ENCODE measurements around the gene EDDM13. TPM values are rescaled to one million over a fixed set of nuclear protein-coding genes. Genes with fewer than 3 reads are reported as not detected.

EDDM13 gene
- total and polyA plus RNA-seq, 2 of the 13 experiments (the other 11 are each of a cell fraction or from before 2014, with no cell fraction given): not detected

- intact Hi-C loops (cut with micrococcal nuclease; ENCODE audit: unreplicated experiment) (no loop called here), in situ Hi-C loops (cut with HindIII; ENCODE audit: extremely low pct_ligation_motif_present, low pct_unique_long_range_greater_than_20kb) (no loop called here)
- no peak for FAIRE-seq
- ATAC-seq: no peak
- TF ChIP-seq HNRNPL (IDR thresholded peaks at IDR 0.05; ENCODE audit: low read depth, low read length) (no peak), ZNF260 (CRISPR knock-in tag; IDR thresholded peaks at IDR 0.05; ENCODE audit: borderline replicate concordance, low read depth) (no peak), SCMH1 (CRISPR knock-in tag; IDR thresholded peaks at IDR 0.05; ENCODE audit: borderline replicate concordance) (no peak), SALL2 (CRISPR knock-in tag; IDR thresholded peaks at IDR 0.05) (no peak), FOXJ3 (CRISPR knock-in tag; IDR thresholded peaks at IDR 0.05; ENCODE audit: borderline replicate concordance) (no peak), TFE3 (CRISPR knock-in tag; IDR thresholded peaks at IDR 0.05) (no peak)
- Histone ChIP-seq H3K79me2 (ENCODE audit: insufficient read depth, low read length) (no peaks in the 10 kb centered on the region), H3K4me3 (replicated peaks in 1 of 3; ENCODE audit: insufficient read depth in 1 of 3, low read depth in 2 of 3, low read length in 3 of 3) (no peak overlapping the region), H3K36me3 (replicated peaks in 1 of 2; ENCODE audit: control insufficient read depth in 1 of 2, insufficient read depth in 2 of 2, low read length in 2 of 2) (peaks cover 4 to 17% of the 10 kb centered on the region in 2 experiments; a peak in 4 of 5 replicates), H4K20me1 (ENCODE audit: insufficient read depth, low read length) (no peaks in the 10 kb centered on the region), H2AFZ (ENCODE audit: low read length) (no peak overlapping the region), H3K9ac (ENCODE audit: insufficient read depth, low read depth, low read length) (no peak overlapping the region), H3K4me1 (ENCODE audit: insufficient read depth, low read length) (no peaks in the 10 kb centered on the region), H3K9me3 (ENCODE audit: low read length) (no peaks in the 10 kb centered on the region), H3K27ac (ENCODE audit: extremely low read length, insufficient read depth, low read length) (no peak overlapping the region), H3K4me2 (ENCODE audit: low read depth, low read length) (no peak overlapping the region), H3K27me3 (ENCODE audit: control insufficient read depth in 1 of 2, insufficient read depth in 2 of 2, low read length in 2 of 2) (no peaks in the 10 kb centered on the region)
- 90% methylated on average over 9 of the region's 9 CpGs for WGBS (ENCODE audit: low lambda C conversion rate)
- ChIA-PET CTCF (ENCODE audit: low intra/inter-chr PET ratio, low total read pairs) (no interaction called here), POLR2A (no interaction called here)
- no peak for DNase-seq (ENCODE audit: low spot score)
- no TSS peak for BruUV-seq (replicated peaks)
Observed at GRCh38 chr19:56304243-56304642, 31.7 kb downstream of the EDDM13 start.

GRCh38 chr19:56306016-56306415, 33.5 kb downstream of the EDDM13 start:
- H3K9me3 ChIP-seq (ENCODE audit: low read length): no peaks in the 10 kb centered on the region
- H3K36me3 ChIP-seq (replicated peaks in 1 of 2; ENCODE audit: control insufficient read depth in 1 of 2, insufficient read depth in 2 of 2, low read length in 2 of 2): peaks cover 7 to 24% of the 10 kb centered on the region in 2 experiments
- H3K4me3 ChIP-seq (replicated peaks in 1 of 3; ENCODE audit: insufficient read depth in 1 of 3, low read depth in 2 of 3, low read length in 3 of 3): no peak overlapping the region
- no peak overlapping the region for H3K9ac ChIP-seq (ENCODE audit: insufficient read depth, low read depth, low read length)
- 93% methylated on average over 9 of the region's 11 CpGs for WGBS (ENCODE audit: low lambda C conversion rate)
- BruUV-seq (replicated peaks): no TSS peak
- H4K20me1 ChIP-seq (ENCODE audit: insufficient read depth, low read length): no peaks in the 10 kb centered on the region
- no peak for FAIRE-seq
- DNase-seq (ENCODE audit: low spot score): no peak
- POLR2A ChIA-PET: no interaction called here
- intact Hi-C loops (cut with micrococcal nuclease; ENCODE audit: unreplicated experiment) (no loop called here), in situ Hi-C loops (cut with HindIII; ENCODE audit: extremely low pct_ligation_motif_present, low pct_unique_long_range_greater_than_20kb) (no loop called here)
- CTCF ChIA-PET (ENCODE audit: low intra/inter-chr PET ratio, low total read pairs): no interaction called here
- H3K27me3 ChIP-seq (ENCODE audit: control insufficient read depth in 1 of 2, insufficient read depth in 2 of 2, low read length in 2 of 2): no peaks in the 10 kb centered on the region
- no peak for ATAC-seq
- no peak overlapping the region for H3K4me2 ChIP-seq (ENCODE audit: low read depth, low read length)
- H2AFZ ChIP-seq (ENCODE audit: low read length): no peak overlapping the region
- TF ChIP-seq REXO4 (CRISPR knock-in tag; IDR thresholded peaks at IDR 0.05; ENCODE audit: borderline replicate concordance): no peak
- TF ChIP-seq MLX (CRISPR knock-in tag; IDR thresholded peaks at IDR 0.05): no peak
- no peak for TF ChIP-seq MTF2 (CRISPR knock-in tag; IDR thresholded peaks at IDR 0.05; ENCODE audit: borderline replicate concordance)
- no peak for TF ChIP-seq FIP1L1 (IDR thresholded peaks at IDR 0.05; ENCODE audit: borderline replicate concordance, insufficient read depth, low read depth, low read length)
- no peak for TF ChIP-seq ZBTB8A (CRISPR knock-in tag; IDR thresholded peaks at IDR 0.05; ENCODE audit: borderline replicate concordance, low read depth)
- no peak for TF ChIP-seq CEBPB (IDR thresholded peaks at IDR 0.05; ENCODE audit: borderline replicate concordance, low read depth, low read length)
- TF ChIP-seq SAFB2 (CRISPR knock-in tag; IDR thresholded peaks at IDR 0.05; ENCODE audit: borderline replicate concordance, low read depth): no peak
- TF ChIP-seq SRSF9 (IDR thresholded peaks at IDR 0.05; ENCODE audit: borderline replicate concordance, insufficient read depth, low read depth, low read length, poor library complexity, severe bottlenecking): no peak
- TF ChIP-seq NR0B2 (CRISPR knock-in tag; IDR thresholded peaks at IDR 0.05): no peak
- H3K79me2 ChIP-seq (ENCODE audit: insufficient read depth, low read length): no peaks in the 10 kb centered on the region
- H3K27ac ChIP-seq (ENCODE audit: extremely low read length, insufficient read depth, low read length): no peak overlapping the region
- H3K4me1 ChIP-seq (ENCODE audit: insufficient read depth, low read length): no peaks in the 10 kb centered on the region
